Measurements from ENCODE around the gene YJEFN3. TPM values are rescaled to one million over a fixed set of nuclear protein-coding genes. Genes with fewer than 3 reads are reported as not detected.

YJEFN3 gene
- total RNA-seq, 1 experiment from 2014 or later = 6.1 TPM

DNA sequence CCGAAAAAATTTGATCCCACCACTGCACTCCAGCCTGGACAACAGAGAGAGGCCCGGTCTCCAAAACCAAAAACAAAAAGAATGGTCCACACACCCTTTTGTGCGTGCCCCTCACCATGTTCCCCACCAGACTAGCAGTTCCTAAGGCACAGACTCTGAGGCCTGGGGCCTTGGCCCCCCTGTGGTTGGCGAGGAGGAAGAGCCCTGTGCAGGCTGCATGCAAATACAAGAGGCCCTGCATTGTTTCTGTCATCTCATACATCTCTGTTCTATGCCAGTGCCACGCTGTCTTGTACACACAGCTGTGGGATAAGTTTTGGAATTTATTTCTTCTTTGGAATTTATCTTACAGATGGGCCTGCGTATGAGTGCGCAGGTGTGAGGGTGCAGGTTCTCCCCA, 4.7 kb upstream of the YJEFN3 start:
- ChIA-PET POLR2A (no interaction called here), CTCF (no interaction called here)
- DNase-seq (ENCODE audit: low read depth, low spot score) = no peak
- BruUV-seq (replicated peaks) = no TSS peak
- intact Hi-C loops (cut with micrococcal nuclease; ENCODE audit: unreplicated experiment) (no loop called here), in situ Hi-C loops (cut with HindIII; ENCODE audit: low pct_unique_long_range_greater_than_20kb, low sequenced_read_pairs) (no loop called here)
- no peak for ATAC-seq
- Histone ChIP-seq H3K9me3 (ENCODE audit: control insufficient read depth, insufficient read depth, low read depth, low read length) (no peaks in the 10 kb centered on the region), H3K4me1 (ENCODE audit: control insufficient read depth, insufficient read depth, low read length) (no peaks in the 10 kb centered on the region; the same call in 1 of the 2 replicates), H3K27me3 (ENCODE audit: control insufficient read depth, insufficient read depth, low read length) (no peaks in the 10 kb centered on the region), H3K4me3 (ENCODE audit: low read depth in 2 of 2, low read length in 2 of 2) (no peak overlapping the region), H3K36me3 (ENCODE audit: control insufficient read depth, insufficient read depth, low read length) (0 out of 2 replicates have a peak, but pooled peaks cover 2% of the 10 kb centered on the region), H3K27ac (ENCODE audit: low read length) (no peak overlapping the region)
- TF ChIP-seq, protein P1, sequence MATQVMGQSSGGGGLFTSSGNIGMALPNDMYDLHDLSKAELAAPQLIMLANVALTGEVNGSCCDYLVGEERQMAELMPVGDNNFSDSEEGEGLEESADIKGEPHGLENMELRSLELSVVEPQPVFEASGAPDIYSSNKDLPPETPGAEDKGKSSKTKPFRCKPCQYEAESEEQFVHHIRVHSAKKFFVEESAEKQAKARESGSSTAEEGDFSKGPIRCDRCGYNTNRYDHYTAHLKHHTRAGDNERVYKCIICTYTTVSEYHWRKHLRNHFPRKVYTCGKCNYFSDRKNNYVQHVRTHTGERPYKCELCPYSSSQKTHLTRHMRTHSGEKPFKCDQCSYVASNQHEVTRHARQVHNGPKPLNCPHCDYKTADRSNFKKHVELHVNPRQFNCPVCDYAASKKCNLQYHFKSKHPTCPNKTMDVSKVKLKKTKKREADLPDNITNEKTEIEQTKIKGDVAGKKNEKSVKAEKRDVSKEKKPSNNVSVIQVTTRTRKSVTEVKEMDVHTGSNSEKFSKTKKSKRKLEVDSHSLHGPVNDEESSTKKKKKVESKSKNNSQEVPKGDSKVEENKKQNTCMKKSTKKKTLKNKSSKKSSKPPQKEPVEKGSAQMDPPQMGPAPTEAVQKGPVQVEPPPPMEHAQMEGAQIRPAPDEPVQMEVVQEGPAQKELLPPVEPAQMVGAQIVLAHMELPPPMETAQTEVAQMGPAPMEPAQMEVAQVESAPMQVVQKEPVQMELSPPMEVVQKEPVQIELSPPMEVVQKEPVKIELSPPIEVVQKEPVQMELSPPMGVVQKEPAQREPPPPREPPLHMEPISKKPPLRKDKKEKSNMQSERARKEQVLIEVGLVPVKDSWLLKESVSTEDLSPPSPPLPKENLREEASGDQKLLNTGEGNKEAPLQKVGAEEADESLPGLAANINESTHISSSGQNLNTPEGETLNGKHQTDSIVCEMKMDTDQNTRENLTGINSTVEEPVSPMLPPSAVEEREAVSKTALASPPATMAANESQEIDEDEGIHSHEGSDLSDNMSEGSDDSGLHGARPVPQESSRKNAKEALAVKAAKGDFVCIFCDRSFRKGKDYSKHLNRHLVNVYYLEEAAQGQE (IDR thresholded peaks at IDR 0.05; ENCODE audit: insufficient read depth in 1 of 2, low read depth in 2 of 2, low read length in 1 of 2) = no peak
- TF ChIP-seq SIN3A (IDR thresholded peaks at IDR 0.05; ENCODE audit: borderline replicate concordance, insufficient read depth, low read depth, low read length) (no peak), POLR2AphosphoS5 (IDR thresholded peaks at IDR 0.05; ENCODE audit: low read depth, low read length) (no peak), TCF7L2 (IDR thresholded peaks at IDR 0.05; ENCODE audit: low read depth, low read length) (no peak)
- TF ChIP-seq, protein P2, sequence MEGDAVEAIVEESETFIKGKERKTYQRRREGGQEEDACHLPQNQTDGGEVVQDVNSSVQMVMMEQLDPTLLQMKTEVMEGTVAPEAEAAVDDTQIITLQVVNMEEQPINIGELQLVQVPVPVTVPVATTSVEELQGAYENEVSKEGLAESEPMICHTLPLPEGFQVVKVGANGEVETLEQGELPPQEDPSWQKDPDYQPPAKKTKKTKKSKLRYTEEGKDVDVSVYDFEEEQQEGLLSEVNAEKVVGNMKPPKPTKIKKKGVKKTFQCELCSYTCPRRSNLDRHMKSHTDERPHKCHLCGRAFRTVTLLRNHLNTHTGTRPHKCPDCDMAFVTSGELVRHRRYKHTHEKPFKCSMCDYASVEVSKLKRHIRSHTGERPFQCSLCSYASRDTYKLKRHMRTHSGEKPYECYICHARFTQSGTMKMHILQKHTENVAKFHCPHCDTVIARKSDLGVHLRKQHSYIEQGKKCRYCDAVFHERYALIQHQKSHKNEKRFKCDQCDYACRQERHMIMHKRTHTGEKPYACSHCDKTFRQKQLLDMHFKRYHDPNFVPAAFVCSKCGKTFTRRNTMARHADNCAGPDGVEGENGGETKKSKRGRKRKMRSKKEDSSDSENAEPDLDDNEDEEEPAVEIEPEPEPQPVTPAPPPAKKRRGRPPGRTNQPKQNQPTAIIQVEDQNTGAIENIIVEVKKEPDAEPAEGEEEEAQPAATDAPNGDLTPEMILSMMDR (IDR thresholded peaks at IDR 0.05) = no peak

DNA sequence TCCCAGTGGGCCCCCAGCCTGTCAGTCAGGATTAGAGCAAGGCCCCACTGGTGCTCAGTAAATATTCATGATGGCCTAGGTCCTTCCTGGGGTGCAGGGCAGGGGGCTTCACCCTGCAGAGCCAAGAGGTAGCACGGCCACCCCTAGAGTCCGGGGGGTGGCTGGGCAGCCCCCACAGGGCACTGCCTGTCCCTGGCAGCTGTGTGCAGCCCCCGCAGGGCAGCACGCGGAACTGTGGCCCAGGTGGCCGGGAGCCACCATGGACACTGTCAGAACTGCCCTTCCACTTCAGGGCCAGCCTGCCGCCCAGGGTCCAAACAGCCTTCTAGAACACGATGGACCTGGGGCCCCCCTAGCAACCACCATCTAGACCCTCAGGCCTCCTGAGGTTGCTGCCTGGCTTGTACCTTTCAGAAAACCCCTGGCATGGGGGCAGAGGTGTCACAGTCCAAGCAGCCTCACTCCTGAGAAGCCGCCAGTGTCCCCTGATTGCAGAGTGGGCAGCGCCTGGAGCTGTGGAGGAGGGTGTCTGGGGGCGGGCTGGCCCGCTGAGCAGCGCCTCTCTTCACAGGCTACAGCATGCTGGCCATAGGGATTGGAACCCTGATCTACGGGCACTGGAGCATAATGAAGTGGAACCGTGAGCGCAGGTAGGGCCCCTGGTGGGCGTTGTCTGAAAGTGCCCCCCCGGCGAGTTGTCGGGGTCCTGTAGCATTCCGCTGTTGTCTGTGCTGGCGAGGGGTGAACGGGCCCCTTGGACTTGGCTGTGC, 2.9 kb upstream of the YJEFN3 start:
- no peak overlapping the region for H3K4me3 ChIP-seq (ENCODE audit: low read depth in 2 of 2, low read length in 2 of 2)
- in situ Hi-C loops (cut with HindIII; ENCODE audit: low pct_unique_long_range_greater_than_20kb, low sequenced_read_pairs) (no loop called here), intact Hi-C loops (cut with micrococcal nuclease; ENCODE audit: unreplicated experiment) (no loop called here)
- no peak overlapping the region for H3K27ac ChIP-seq (ENCODE audit: low read length)
- H3K27me3 ChIP-seq (ENCODE audit: control insufficient read depth, insufficient read depth, low read length) = no peaks in the 10 kb centered on the region
- no peaks in the 10 kb centered on the region; the same call in 1 of the 2 replicates for H3K4me1 ChIP-seq (ENCODE audit: control insufficient read depth, insufficient read depth, low read length)
- no peaks in the 10 kb centered on the region for H3K36me3 ChIP-seq (ENCODE audit: control insufficient read depth, insufficient read depth, low read length)
- ChIA-PET CTCF (no interaction called here), POLR2A (no interaction called here)
- BruUV-seq (replicated peaks) = no TSS peak
- TF ChIP-seq, protein P2 (IDR thresholded peaks at IDR 0.05) = no peak
- TF ChIP-seq TCF7L2 (IDR thresholded peaks at IDR 0.05; ENCODE audit: low read depth, low read length) = no peak
- TF ChIP-seq SIN3A (IDR thresholded peaks at IDR 0.05; ENCODE audit: borderline replicate concordance, insufficient read depth, low read depth, low read length) = no peak
- TF ChIP-seq POLR2AphosphoS5 (IDR thresholded peaks at IDR 0.05; ENCODE audit: low read depth, low read length) = no peak
- TF ChIP-seq, protein P1 (IDR thresholded peaks at IDR 0.05; ENCODE audit: insufficient read depth in 1 of 2, low read depth in 2 of 2, low read length in 1 of 2) = no peak
- DNase-seq (ENCODE audit: low read depth, low spot score) (no peak), ATAC-seq (no peak)
- H3K9me3 ChIP-seq (ENCODE audit: control insufficient read depth, insufficient read depth, low read depth, low read length) = no peaks in the 10 kb centered on the region
